HepG2 (cell line): Measurements from ENCODE around the gene RTP3.

ENCODE experiments used
- FOXO1 ChIP-seq: sonication (generic); formaldehyde crosslinking; IDR thresholded peaks from 2 replicates; pipeline ENCODE4 v1.4.0; 2020; ENCODE audit warnings: missing genetic modification reagents
- KDM1A ChIP-seq: IDR thresholded peaks from 2 replicates; pipeline ENCODE4 v1.6.1; 2016; ENCODE audit warnings: missing compliant biosample characterization
- MAFG ChIP-seq: sonication (generic); formaldehyde crosslinking; IDR thresholded peaks from 2 replicates; pipeline ENCODE4 v1.5.1; 2020; ENCODE audit warnings: mild to moderate bottlenecking, missing genetic modification reagents
- NBN ChIP-seq: fragments of 450-650 bp; conservative IDR thresholded peaks from 2 replicates; pipeline ENCODE4 v1.6.1; 2017
- POLR2AphosphoS2 ChIP-seq: IDR thresholded peaks from 2 replicates; pipeline ENCODE4 v1.6.1; 2011; ENCODE audit warnings: low read depth, low read length, improper control_type of control experiment
- POLR2AphosphoS5 ChIP-seq: IDR thresholded peaks from 2 replicates; pipeline ENCODE4 v1.6.1; 2012; ENCODE audit warnings: low read depth, low read length
- ZNF232 ChIP-seq: sonication (generic); formaldehyde crosslinking; IDR thresholded peaks from 2 replicates; pipeline ENCODE4 v1.4.0; 2020; ENCODE audit warnings: missing genetic modification reagents, borderline replicate concordance
- TF ChIP-seq, protein P1 (sequence below): fragments of 450-650 bp; IDR thresholded peaks from 2 replicates; pipeline ENCODE4 v1.6.1; 2017; ENCODE audit warnings: mild to moderate bottlenecking
- TF ChIP-seq, protein P2 (sequence below): sonication (generic); formaldehyde crosslinking; IDR thresholded peaks from 2 replicates; pipeline ENCODE4 v1.5.0; 2020; ENCODE audit warnings: mild to moderate bottlenecking, missing genetic modification reagents, moderate library complexity
- TF ChIP-seq, protein P3 (sequence below): sonication (generic); formaldehyde crosslinking; IDR thresholded peaks from 2 replicates; pipeline ENCODE4 v1.5.1; 2020; ENCODE audit warnings: missing genetic modification reagents, mild to moderate bottlenecking, borderline replicate concordance

DNA sequence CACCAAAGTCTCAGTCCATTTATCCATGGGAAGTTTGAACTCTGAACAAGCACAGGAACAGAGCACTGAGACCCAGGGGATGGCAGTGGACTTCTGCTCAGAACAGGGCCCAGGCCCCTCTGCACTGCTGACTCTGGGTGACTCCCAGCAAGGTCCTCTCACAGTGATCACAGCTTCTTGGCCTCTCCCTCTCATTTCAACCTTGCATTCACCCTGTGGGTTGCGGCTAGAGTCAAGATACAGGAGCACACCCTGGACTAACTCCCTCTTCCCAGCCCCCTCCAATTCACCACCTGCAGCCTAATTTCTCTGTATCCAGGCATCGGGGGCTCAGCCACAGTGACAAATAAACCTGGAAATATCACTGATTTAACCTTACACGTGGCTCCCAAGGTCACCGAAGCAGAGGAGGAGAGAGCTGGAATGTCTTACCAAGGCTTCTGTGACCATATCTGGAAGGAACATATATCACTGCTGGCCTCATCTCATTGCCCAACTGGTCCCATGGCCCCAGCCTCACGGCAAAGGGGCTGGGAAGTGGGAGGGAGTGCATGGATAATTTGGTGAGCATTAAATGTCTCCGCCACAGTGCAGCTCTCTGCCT is 1.2 kb downstream of the RTP3 start:
- no peak for TF ChIP-seq POLR2AphosphoS2
- TF ChIP-seq, protein P1, sequence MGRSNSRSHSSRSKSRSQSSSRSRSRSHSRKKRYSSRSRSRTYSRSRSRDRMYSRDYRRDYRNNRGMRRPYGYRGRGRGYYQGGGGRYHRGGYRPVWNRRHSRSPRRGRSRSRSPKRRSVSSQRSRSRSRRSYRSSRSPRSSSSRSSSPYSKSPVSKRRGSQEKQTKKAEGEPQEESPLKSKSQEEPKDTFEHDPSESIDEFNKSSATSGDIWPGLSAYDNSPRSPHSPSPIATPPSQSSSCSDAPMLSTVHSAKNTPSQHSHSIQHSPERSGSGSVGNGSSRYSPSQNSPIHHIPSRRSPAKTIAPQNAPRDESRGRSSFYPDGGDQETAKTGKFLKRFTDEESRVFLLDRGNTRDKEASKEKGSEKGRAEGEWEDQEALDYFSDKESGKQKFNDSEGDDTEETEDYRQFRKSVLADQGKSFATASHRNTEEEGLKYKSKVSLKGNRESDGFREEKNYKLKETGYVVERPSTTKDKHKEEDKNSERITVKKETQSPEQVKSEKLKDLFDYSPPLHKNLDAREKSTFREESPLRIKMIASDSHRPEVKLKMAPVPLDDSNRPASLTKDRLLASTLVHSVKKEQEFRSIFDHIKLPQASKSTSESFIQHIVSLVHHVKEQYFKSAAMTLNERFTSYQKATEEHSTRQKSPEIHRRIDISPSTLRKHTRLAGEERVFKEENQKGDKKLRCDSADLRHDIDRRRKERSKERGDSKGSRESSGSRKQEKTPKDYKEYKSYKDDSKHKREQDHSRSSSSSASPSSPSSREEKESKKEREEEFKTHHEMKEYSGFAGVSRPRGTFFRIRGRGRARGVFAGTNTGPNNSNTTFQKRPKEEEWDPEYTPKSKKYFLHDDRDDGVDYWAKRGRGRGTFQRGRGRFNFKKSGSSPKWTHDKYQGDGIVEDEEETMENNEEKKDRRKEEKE: no peak
- TF ChIP-seq, protein P2, sequence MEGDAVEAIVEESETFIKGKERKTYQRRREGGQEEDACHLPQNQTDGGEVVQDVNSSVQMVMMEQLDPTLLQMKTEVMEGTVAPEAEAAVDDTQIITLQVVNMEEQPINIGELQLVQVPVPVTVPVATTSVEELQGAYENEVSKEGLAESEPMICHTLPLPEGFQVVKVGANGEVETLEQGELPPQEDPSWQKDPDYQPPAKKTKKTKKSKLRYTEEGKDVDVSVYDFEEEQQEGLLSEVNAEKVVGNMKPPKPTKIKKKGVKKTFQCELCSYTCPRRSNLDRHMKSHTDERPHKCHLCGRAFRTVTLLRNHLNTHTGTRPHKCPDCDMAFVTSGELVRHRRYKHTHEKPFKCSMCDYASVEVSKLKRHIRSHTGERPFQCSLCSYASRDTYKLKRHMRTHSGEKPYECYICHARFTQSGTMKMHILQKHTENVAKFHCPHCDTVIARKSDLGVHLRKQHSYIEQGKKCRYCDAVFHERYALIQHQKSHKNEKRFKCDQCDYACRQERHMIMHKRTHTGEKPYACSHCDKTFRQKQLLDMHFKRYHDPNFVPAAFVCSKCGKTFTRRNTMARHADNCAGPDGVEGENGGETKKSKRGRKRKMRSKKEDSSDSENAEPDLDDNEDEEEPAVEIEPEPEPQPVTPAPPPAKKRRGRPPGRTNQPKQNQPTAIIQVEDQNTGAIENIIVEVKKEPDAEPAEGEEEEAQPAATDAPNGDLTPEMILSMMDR (CRISPR knock-in tag): no peak
- TF ChIP-seq, protein P3, sequence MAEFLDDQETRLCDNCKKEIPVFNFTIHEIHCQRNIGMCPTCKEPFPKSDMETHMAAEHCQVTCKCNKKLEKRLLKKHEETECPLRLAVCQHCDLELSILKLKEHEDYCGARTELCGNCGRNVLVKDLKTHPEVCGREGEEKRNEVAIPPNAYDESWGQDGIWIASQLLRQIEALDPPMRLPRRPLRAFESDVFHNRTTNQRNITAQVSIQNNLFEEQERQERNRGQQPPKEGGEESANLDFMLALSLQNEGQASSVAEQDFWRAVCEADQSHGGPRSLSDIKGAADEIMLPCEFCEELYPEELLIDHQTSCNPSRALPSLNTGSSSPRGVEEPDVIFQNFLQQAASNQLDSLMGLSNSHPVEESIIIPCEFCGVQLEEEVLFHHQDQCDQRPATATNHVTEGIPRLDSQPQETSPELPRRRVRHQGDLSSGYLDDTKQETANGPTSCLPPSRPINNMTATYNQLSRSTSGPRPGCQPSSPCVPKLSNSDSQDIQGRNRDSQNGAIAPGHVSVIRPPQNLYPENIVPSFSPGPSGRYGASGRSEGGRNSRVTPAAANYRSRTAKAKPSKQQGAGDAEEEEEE (CRISPR knock-in tag): no peak
- TF ChIP-seq KDM1A (CRISPR knock-in tag): no peak
- TF ChIP-seq ZNF232 (CRISPR knock-in tag): no peak
- TF ChIP-seq FOXO1 (CRISPR knock-in tag): no peak
- no peak for TF ChIP-seq NBN
- TF ChIP-seq POLR2AphosphoS5: no peak
- no peak for TF ChIP-seq MAFG (CRISPR knock-in tag)
